Measurements from ENCODE around the gene TUBB3. TPM values are rescaled to one million over a fixed set of nuclear protein-coding genes. Genes with fewer than 3 reads are reported as not detected.

The TUBB3 gene
- total and polyA plus RNA-seq, 2 donors from 2014 or later = 3.4 to 35.0 TPM

DNA sequence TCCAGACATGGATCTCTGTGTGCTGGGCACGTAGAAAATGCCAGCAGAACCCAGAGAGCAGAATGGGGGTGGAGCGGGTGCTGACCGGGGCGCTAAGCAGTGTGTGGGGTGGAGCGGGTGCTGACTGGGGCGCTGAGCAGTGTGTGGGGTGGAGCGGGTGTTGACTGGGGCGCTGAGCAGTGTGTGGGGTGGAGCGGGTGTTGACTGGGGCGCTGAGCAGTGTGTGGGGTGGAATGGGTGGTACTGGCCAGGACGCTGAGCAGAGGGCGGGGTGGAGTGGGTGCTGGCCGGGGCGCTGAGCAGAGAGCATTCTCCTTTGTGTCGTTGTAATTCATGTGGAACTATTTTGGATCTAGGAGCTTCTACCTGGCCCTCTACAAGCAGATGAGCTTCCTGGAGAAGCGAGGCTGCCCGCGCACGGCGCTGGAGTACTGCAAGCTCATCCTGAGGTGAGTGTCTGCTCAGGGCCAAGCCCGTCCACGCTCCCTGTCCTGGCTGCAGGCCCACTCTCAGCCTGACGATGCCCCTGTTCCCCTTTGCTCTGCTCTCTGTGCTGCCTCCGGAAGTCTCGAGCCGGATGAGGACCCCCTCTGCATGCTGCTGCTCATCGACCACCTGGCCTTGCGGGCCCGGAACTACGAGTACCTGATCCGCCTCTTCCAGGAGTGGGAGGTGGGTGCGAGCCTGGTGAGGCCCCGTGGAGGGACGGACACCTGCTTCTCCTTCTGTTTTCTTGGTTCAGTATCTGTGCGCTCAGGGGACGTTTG, 24.8 kb upstream of the TUBB3 start:
- Histone ChIP-seq H3K4me3 (ENCODE audit: low read length in 3 of 3) (no peak overlapping the region), H3K27ac (ENCODE audit: low read depth in 2 of 2, low read length in 2 of 2) (no peak overlapping the region), H3K27me3 (ENCODE audit: control insufficient read depth, insufficient read depth, low read length) (no peaks in the 10 kb centered on the region), H3K9ac (ENCODE audit: low read length in 3 of 3) (no peak overlapping the region), H3K36me3 (ENCODE audit: control insufficient read depth in 2 of 3, insufficient read depth in 3 of 3, low read length in 3 of 3) (peaks cover 7 to 40% (median 34%) of the 10 kb centered on the region in 3 donors), H3K9me3 (ENCODE audit: control insufficient read depth in 2 of 3, insufficient read depth in 1 of 3, low read length in 3 of 3) (no peaks in the 10 kb centered on the region), H3K4me1 (ENCODE audit: control insufficient read depth in 2 of 3, insufficient read depth in 2 of 3, low read depth in 1 of 3, low read length in 3 of 3) (no peaks in the 10 kb centered on the region)
- no peak for DNase-seq
- intact Hi-C loops (cut with DNase I) = no loop called here
- TF ChIP-seq, protein P1, sequence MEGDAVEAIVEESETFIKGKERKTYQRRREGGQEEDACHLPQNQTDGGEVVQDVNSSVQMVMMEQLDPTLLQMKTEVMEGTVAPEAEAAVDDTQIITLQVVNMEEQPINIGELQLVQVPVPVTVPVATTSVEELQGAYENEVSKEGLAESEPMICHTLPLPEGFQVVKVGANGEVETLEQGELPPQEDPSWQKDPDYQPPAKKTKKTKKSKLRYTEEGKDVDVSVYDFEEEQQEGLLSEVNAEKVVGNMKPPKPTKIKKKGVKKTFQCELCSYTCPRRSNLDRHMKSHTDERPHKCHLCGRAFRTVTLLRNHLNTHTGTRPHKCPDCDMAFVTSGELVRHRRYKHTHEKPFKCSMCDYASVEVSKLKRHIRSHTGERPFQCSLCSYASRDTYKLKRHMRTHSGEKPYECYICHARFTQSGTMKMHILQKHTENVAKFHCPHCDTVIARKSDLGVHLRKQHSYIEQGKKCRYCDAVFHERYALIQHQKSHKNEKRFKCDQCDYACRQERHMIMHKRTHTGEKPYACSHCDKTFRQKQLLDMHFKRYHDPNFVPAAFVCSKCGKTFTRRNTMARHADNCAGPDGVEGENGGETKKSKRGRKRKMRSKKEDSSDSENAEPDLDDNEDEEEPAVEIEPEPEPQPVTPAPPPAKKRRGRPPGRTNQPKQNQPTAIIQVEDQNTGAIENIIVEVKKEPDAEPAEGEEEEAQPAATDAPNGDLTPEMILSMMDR (IDR thresholded peaks at IDR 0.05; ENCODE audit: borderline replicate concordance, extremely low read depth, insufficient read depth) = no peak
- no peak for FAIRE-seq

DNA sequence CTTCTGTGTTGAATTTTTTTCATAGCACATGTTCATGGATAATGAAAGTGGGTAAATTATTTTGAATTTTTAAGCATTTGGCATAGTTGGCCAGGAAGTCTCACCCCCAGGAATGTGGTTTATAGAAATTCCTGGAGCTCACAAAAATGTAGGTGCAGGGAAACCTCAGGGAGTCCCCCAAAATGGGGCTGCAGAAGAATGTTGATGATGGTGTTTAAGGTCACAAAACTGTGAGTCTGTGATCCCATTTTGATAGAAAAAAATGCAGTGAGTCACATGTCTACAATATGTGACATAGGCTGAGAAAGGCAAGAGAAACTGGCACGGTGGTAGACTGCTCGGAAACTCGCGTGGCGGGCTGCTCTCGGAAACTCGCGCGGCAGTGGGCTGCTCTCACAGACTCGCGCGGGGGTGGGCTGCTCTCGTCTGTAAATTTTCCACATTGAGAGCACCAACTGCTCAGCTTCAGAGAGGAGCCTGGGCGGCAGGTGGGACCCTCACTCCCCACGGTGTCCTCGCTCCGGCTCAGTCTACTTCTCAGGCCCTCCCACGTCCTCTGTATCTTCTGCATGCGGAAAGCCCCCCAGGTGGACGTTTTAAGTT, 23.2 kb upstream of the TUBB3 start:
- FAIRE-seq (no peak), DNase-seq (no peak)
- no peak overlapping the region for H3K27ac ChIP-seq (ENCODE audit: low read depth in 2 of 2, low read length in 2 of 2)
- no peak overlapping the region for H3K9ac ChIP-seq (ENCODE audit: low read length in 3 of 3)
- intact Hi-C loops (cut with DNase I) = no loop called here
- H3K27me3 ChIP-seq (ENCODE audit: control insufficient read depth, insufficient read depth, low read length) = no peaks in the 10 kb centered on the region
- TF ChIP-seq, protein P1 (IDR thresholded peaks at IDR 0.05; ENCODE audit: borderline replicate concordance, extremely low read depth, insufficient read depth) = no peak
- no peak overlapping the region for H3K4me3 ChIP-seq (ENCODE audit: low read length in 3 of 3)
- peaks cover 7 to 34% (median 31%) of the 10 kb centered on the region in 3 donors for H3K36me3 ChIP-seq (ENCODE audit: control insufficient read depth in 2 of 3, insufficient read depth in 3 of 3, low read length in 3 of 3)
- no peaks in the 10 kb centered on the region for H3K9me3 ChIP-seq (ENCODE audit: control insufficient read depth in 2 of 3, insufficient read depth in 1 of 3, low read length in 3 of 3)
- H3K4me1 ChIP-seq (ENCODE audit: control insufficient read depth in 2 of 3, insufficient read depth in 2 of 3, low read depth in 1 of 3, low read length in 3 of 3) = no peaks in the 10 kb centered on the region

DNA sequence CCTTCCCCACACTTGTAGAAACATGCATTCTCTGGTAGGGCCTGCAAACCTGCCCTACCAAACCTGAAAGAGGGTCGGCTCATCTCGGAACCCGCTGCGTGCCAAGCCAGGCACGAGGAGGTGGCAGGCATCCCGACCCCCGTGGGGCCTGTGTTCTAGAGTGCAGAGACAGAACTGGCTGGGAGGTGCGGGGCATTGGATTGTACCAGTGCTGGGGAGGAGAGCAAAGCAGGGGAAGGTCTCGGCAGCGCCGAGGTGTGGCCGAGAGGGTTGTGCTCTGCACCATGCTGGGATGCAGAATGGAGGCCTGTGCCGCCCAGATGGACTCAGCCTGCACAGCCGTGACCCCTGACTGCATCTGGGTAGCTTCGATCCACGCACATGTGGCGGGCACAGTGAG, 22.3 kb upstream of the TUBB3 start:
- Histone ChIP-seq H3K27ac (ENCODE audit: low read depth in 2 of 2, low read length in 2 of 2) (no peak overlapping the region), H3K9ac (ENCODE audit: low read length in 3 of 3) (no peak overlapping the region), H3K27me3 (ENCODE audit: control insufficient read depth, insufficient read depth, low read length) (no peaks in the 10 kb centered on the region), H3K4me1 (ENCODE audit: control insufficient read depth in 2 of 3, insufficient read depth in 2 of 3, low read depth in 1 of 3, low read length in 3 of 3) (no peaks in the 10 kb centered on the region), H3K9me3 (ENCODE audit: control insufficient read depth in 2 of 3, insufficient read depth in 1 of 3, low read length in 3 of 3) (no peaks in the 10 kb centered on the region), H3K36me3 (ENCODE audit: control insufficient read depth in 2 of 3, insufficient read depth in 3 of 3, low read length in 3 of 3) (peaks cover 4 to 31% (median 25%) of the 10 kb centered on the region in 3 donors), H3K4me3 (ENCODE audit: low read length in 3 of 3) (no peak overlapping the region)
- no peak for FAIRE-seq
- DNase-seq = no peak
- intact Hi-C loops (cut with DNase I) = no loop called here
- TF ChIP-seq, protein P1 (IDR thresholded peaks at IDR 0.05; ENCODE audit: borderline replicate concordance, extremely low read depth, insufficient read depth) = no peak

Data from kidney (tissue), 14 donors.